GM23338 (cell line): ENCODE data around the gene CDRT15L2. TPM values are rescaled to one million over a fixed set of nuclear protein-coding genes. Genes with fewer than 3 reads are reported as not detected.
A peak's percentile ranks its signal among the peaks of the same experiment; 100 is the strongest.
"Not testable (repeated sequence)": the region's sequence is repeated elsewhere in the genome, so short reads cannot be mapped to it uniquely, and the experiment has no call there.

Experiments
- ATAC-seq: fragments of 200-7000 bp; cut with Tn5 transposase; 3 replicates; pipeline ENCODE4 v1.9.1; 2020
- DNase-seq: peaks from one replicate; pipeline ENCODE4 v3.0.0-alpha.2; 2015; ENCODE audit warnings: low spot score
- H2AFZ ChIP-seq: fragments of 200-600 bp; sonication (generic); 2 replicates; pipeline ENCODE4 v1.8.0; 2016; ENCODE audit warnings: antibody characterized with exemption, mild to moderate bottlenecking, moderate library complexity
- H3F3A ChIP-seq: fragments of 200-600 bp; sonication (generic); replicated peaks from 2 replicates; pipeline ENCODE4 v1.8.0; 2017; ENCODE audit warnings: antibody characterized with exemption, mixed run types, low read depth
- H3K27ac ChIP-seq: fragments of 200-600 bp; sonication (generic); 2 replicates; pipeline ENCODE4 v1.6.1; 2016; ENCODE audit warnings: low read depth
- H3K27me3 ChIP-seq: fragments of 200-600 bp; sonication (generic); 2 replicates; pipeline ENCODE4 v1.8.0; 2016; ENCODE audit warnings: mild to moderate bottlenecking, mixed run types, moderate library complexity; ENCODE audit not compliant: insufficient read depth
- H3K36me3 ChIP-seq: fragments of 200-600 bp; sonication (generic); 2 replicates; pipeline ENCODE4 v1.8.0; 2016; ENCODE audit warnings: mild to moderate bottlenecking; ENCODE audit not compliant: insufficient read depth
- H3K4me1 ChIP-seq: fragments of 200-600 bp; sonication (generic); 2 replicates; pipeline ENCODE4 v1.8.0; 2016; ENCODE audit warnings: mild to moderate bottlenecking, moderate library complexity; ENCODE audit not compliant: insufficient read depth
- H3K4me2 ChIP-seq: fragments of 200-600 bp; sonication (generic); 2 replicates; pipeline ENCODE4 v1.7.1; 2017; ENCODE audit warnings: mixed run types
- H3K4me3 ChIP-seq: fragments of 200-600 bp; sonication (generic); 2 replicates; pipeline ENCODE4 v1.6.1; 2016; ENCODE audit warnings: mixed run types
- H3K79me2 ChIP-seq: fragments of 200-600 bp; sonication (generic); replicated peaks from 2 replicates; pipeline ENCODE4 v1.8.0; 2017; ENCODE audit warnings: mild to moderate bottlenecking; ENCODE audit not compliant: insufficient read depth
- H3K9me2 ChIP-seq: fragments of 200-600 bp; sonication (generic); 2 replicates; pipeline ENCODE4 v1.8.0; 2017; ENCODE audit not compliant: insufficient read depth
- H4K20me1 ChIP-seq: fragments of 200-600 bp; sonication (generic); replicated peaks from 2 replicates; pipeline ENCODE4 v1.8.0; 2017; ENCODE audit warnings: mild to moderate bottlenecking; ENCODE audit not compliant: insufficient read depth
- H3K27ac Mint-ChIP-seq: 2 replicates; pipeline ENCODE4 v1.8.0; 2020; ENCODE audit warnings: inconsistent platforms, mild to moderate bottlenecking, moderate library complexity, mixed read lengths
- H3K27me3 Mint-ChIP-seq: 3 replicates; pipeline ENCODE4 v1.8.0; 2022; ENCODE audit warnings: low read depth, mild to moderate bottlenecking, moderate library complexity, mixed read lengths, inconsistent platforms; ENCODE audit not compliant: insufficient read depth, poor library complexity
- H3K36me3 Mint-ChIP-seq: 3 replicates; pipeline ENCODE4 v1.8.0; 2021; ENCODE audit warnings: low read depth, mild to moderate bottlenecking, inconsistent platforms, moderate library complexity, mixed read lengths
- H3K4me1 Mint-ChIP-seq: 3 replicates; pipeline ENCODE4 v1.8.0; 2020; ENCODE audit warnings: mild to moderate bottlenecking, inconsistent platforms, mixed read lengths
- H3K4me3 Mint-ChIP-seq: 3 replicates; pipeline ENCODE4 v1.8.0; 2021; ENCODE audit warnings: moderate library complexity, mild to moderate bottlenecking, inconsistent platforms, mixed read lengths
- H3K9me3 Mint-ChIP-seq: 3 replicates; pipeline ENCODE4 v1.8.0; 2020; ENCODE audit warnings: moderate library complexity, mild to moderate bottlenecking, inconsistent platforms, mixed read lengths
- polyA plus RNA-seq: library from polyadenylated mRNA; unstranded; fragments of >200 nt; fragmentation: Nextera tagmentation; extraction: Ambion mirVana; gene quantifications from 2 replicates; pipeline ENCODE4 v1.2.1, GENCODE V29; 2016
- total RNA-seq: library from RNA; depleted of rRNA; stranded (reverse); fragments of >200 nt; shearing (Covaris generic); gene quantifications from 2 replicates; pipeline ENCODE4 v1.2.3, GENCODE V29; 2014

The CDRT15L2 gene
- total and polyA plus RNA-seq, 2 experiments from 2014 or later: not detected

DNA sequence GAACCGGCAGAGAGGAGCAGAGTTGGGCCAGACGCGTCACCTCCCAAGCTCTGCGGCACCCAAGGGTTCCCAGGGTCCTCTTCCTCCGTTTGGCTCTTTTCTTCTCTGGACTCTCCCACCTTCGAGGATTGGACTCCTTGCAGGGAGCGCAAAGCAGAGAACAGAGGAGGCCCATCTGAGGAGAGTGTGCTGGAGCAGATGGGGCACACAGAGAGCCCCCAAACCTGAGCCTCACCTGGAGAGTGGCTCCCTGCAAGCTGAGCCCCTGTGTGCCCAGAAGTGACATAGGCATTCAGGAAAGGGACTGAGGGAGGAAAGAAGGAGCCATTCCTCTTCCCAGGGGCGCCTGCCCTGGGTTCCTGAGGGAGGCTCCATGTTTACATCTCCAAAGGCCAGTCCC is 6.3 kb upstream of the CDRT15L2 start:
- ATAC-seq, H3K4me2 ChIP-seq, H3K4me1 ChIP-seq, DNase-seq, H2AFZ ChIP-seq, H3K4me3 Mint-ChIP-seq, H3F3A ChIP-seq, H3K79me2 ChIP-seq, H3K9me2 ChIP-seq, H3K27ac ChIP-seq, H3K27me3 Mint-ChIP-seq, H3K27ac Mint-ChIP-seq, H3K36me3 Mint-ChIP-seq, H3K36me3 ChIP-seq, H3K4me1 Mint-ChIP-seq, H3K27me3 ChIP-seq, H4K20me1 ChIP-seq, H3K4me3 ChIP-seq, H3K9me3 Mint-ChIP-seq: not testable (repeated sequence)

- H3K4me3 Mint-ChIP-seq, H2AFZ ChIP-seq, H3K27ac ChIP-seq, H3K36me3 Mint-ChIP-seq, H3K27ac Mint-ChIP-seq, H4K20me1 ChIP-seq, H3K4me3 ChIP-seq, H3K4me1 Mint-ChIP-seq, H3K36me3 ChIP-seq, H3K4me1 ChIP-seq, H3K79me2 ChIP-seq, ATAC-seq, H3K27me3 Mint-ChIP-seq, H3F3A ChIP-seq, H3K4me2 ChIP-seq, DNase-seq, H3K27me3 ChIP-seq, H3K9me2 ChIP-seq, H3K9me3 Mint-ChIP-seq: not testable (repeated sequence)
Measured at GRCh38 chr17:20575071-20575470, 4.5 kb upstream of the CDRT15L2 start.

- not testable (repeated sequence) for H3K4me3 Mint-ChIP-seq, H2AFZ ChIP-seq, H4K20me1 ChIP-seq, H3K79me2 ChIP-seq, H3K4me2 ChIP-seq, DNase-seq, H3K4me1 Mint-ChIP-seq, H3K9me3 Mint-ChIP-seq, H3K27ac Mint-ChIP-seq, H3K36me3 ChIP-seq, H3K4me1 ChIP-seq, H3F3A ChIP-seq, H3K27me3 Mint-ChIP-seq, H3K27me3 ChIP-seq, H3K9me2 ChIP-seq, H3K4me3 ChIP-seq, H3K27ac ChIP-seq, H3K36me3 Mint-ChIP-seq
- ATAC-seq: peak; percentile 62
Measured at GRCh38 chr17:20583891-20584577, 4.5 kb downstream of the CDRT15L2 start.

- not testable (repeated sequence) for H3K4me1 ChIP-seq, H3K4me1 Mint-ChIP-seq, H3K27ac ChIP-seq, H3K79me2 ChIP-seq, H3K27ac Mint-ChIP-seq, H4K20me1 ChIP-seq, H3K36me3 ChIP-seq, H3K9me2 ChIP-seq, H3K36me3 Mint-ChIP-seq, H2AFZ ChIP-seq, H3K27me3 ChIP-seq, H3K9me3 Mint-ChIP-seq, H3K27me3 Mint-ChIP-seq, H3F3A ChIP-seq
- Histone ChIP-seq H3K4me3 (peak overlapping the region; percentile 51), H3K4me2 (peak overlapping the region; percentile 66; the same call in 1 of the 2 replicates)
- peak; percentile 90 for ATAC-seq
- DNase-seq: peak; percentile 51
- H3K4me3 Mint-ChIP-seq: peak overlapping the region; percentile 66; the same call in 2 of the 3 replicates
Measured at GRCh38 chr17:20588744-20589453, 9.4 kb downstream of the CDRT15L2 start.

GRCh38 chr17:20589454-20589810 is 9.9 kb downstream of the CDRT15L2 start:
- not testable (repeated sequence) for H3K79me2 ChIP-seq, H3K9me3 Mint-ChIP-seq, H3K4me1 Mint-ChIP-seq, H2AFZ ChIP-seq, H3K4me1 ChIP-seq, H3K27me3 Mint-ChIP-seq, H3K9me2 ChIP-seq, H3K27me3 ChIP-seq, H3F3A ChIP-seq, H3K36me3 ChIP-seq, H3K27ac Mint-ChIP-seq, H3K27ac ChIP-seq, H4K20me1 ChIP-seq, H3K36me3 Mint-ChIP-seq
- peak; percentile 64 for ATAC-seq
- H3K4me3 ChIP-seq: peak overlapping the region; percentile 51
- peak overlapping the region; percentile 66; the same call in 1 of the 2 replicates for H3K4me2 ChIP-seq
- peak overlapping the region; percentile 66 for H3K4me3 Mint-ChIP-seq
- peak; percentile 2 for DNase-seq

DNA sequence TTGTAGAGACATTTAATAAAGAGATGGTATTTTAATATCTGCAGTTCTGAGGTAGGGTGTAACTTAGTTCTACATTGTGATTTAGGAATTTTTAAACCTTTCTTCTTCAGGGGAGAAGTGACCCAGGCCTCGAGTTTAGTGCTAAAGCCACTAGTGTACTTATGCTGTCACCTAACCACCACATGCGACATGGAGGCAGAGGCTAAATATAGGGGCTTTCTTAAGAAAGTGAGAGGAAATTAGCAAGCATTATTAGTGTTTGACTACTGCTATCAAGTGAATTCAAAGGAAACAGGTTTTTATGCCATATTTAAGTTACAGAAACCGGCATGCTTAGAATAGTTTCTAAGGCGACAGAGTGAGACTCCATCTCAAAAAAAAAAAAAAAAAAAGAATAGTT is 11.5 kb downstream of the CDRT15L2 start:
- H4K20me1 ChIP-seq, H3K79me2 ChIP-seq, H3K4me1 ChIP-seq, H3K4me3 Mint-ChIP-seq, ATAC-seq, H3K27me3 Mint-ChIP-seq, H3F3A ChIP-seq, H3K27ac ChIP-seq, H3K36me3 ChIP-seq, H3K27me3 ChIP-seq, H3K27ac Mint-ChIP-seq, H2AFZ ChIP-seq, H3K9me3 Mint-ChIP-seq, H3K4me1 Mint-ChIP-seq, H3K4me3 ChIP-seq, H3K9me2 ChIP-seq, H3K4me2 ChIP-seq, DNase-seq, H3K36me3 Mint-ChIP-seq: not testable (repeated sequence)
